Rectal smooth muscle tissue (tissue), 1 donor: ENCODE results near the gene PLEKHM3.
"Not testable (repeated sequence)": the region's sequence is repeated elsewhere in the genome, so short reads cannot be mapped to it uniquely, and the experiment has no call there.

ENCODE experiments used
- H3K27ac ChIP-seq: one replicate; pipeline ENCODE4 v1.7.0; 2013; ENCODE audit warnings: low read depth, low read length, inconsistent platforms
- H3K27me3 ChIP-seq: one replicate; pipeline ENCODE4 v1.7.0; 2013; ENCODE audit warnings: low read length; ENCODE audit not compliant: control insufficient read depth, insufficient read depth
- H3K36me3 ChIP-seq: one replicate; pipeline ENCODE4 v1.7.0; 2013; ENCODE audit warnings: low read length; ENCODE audit not compliant: control insufficient read depth, insufficient read depth
- H3K4me1 ChIP-seq: one replicate; pipeline ENCODE4 v1.7.0; 2013; ENCODE audit warnings: low read length; ENCODE audit not compliant: control insufficient read depth, insufficient read depth
- H3K4me3 ChIP-seq: one replicate; pipeline ENCODE4 v1.7.0; 2013; ENCODE audit warnings: low read length
- H3K9ac ChIP-seq: one replicate; pipeline ENCODE4 v1.7.0; 2013; ENCODE audit warnings: low read length

Gene PLEKHM3

GRCh38 chr2:207950761-207951114 lies 74.6 kb downstream of the PLEKHM3 start:
- H3K36me3 ChIP-seq, result no peaks in the 10 kb centered on the region
- H3K9ac ChIP-seq, result no peak overlapping the region
- H3K27me3 ChIP-seq, result no peaks in the 10 kb centered on the region
- H3K27ac ChIP-seq, result no peak overlapping the region
- H3K4me3 ChIP-seq, result no peak overlapping the region
- no peaks in the 10 kb centered on the region for H3K4me1 ChIP-seq

DNA sequence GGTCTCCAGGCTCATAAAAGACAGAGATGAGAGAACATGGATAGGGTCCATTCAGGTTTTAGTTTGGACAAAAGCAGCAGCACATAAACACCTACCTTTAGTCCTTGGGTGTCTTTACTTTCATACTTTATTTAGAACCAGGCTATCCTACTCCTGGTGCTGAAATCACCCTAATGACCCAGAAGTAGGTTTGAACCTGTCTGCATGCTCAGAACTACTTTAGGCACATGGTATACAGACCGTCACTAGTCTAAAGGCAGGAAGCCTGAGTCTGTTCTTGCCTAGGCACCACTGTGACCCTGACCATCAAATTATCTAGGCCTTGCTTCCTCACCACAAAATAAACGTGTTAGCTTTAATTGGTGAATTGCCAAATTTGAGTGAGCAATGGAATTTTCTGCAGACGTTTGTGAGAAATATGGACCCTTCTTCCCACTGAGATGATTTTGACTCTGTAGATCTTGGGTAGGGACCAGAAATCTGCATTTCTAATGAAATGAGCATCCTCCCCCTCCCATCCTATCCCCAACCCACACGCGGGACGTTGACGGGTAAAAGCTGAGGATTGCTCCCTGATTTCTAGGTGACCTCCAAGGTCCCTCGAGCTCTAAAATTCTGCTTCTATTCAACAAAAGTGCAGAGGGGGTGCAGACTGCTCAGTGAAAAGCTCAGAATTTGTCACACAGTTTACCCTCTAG lies 75.1 kb downstream of the PLEKHM3 start:
- Histone ChIP-seq H3K4me1 (no peaks in the 10 kb centered on the region), H3K9ac (no peak overlapping the region), H3K27ac (no peak overlapping the region), H3K4me3 (no peak overlapping the region), H3K36me3 (no peaks in the 10 kb centered on the region), H3K27me3 (no peaks in the 10 kb centered on the region)

- H3K4me1 ChIP-seq, H3K4me3 ChIP-seq, H3K27me3 ChIP-seq, H3K36me3 ChIP-seq, H3K27ac ChIP-seq, H3K9ac ChIP-seq: not testable (repeated sequence)
These were observed 76.1 kb downstream of the PLEKHM3 start for GRCh38 chr2:207949245-207949644.

GRCh38 chr2:207944979-207945600 lies 80.2 kb downstream of the PLEKHM3 start:
- Histone ChIP-seq H3K4me3 (no peak overlapping the region), H3K9ac (no peak overlapping the region), H3K27ac (no peak overlapping the region), H3K4me1 (no peaks in the 10 kb centered on the region), H3K36me3 (peaks cover 3% of the 10 kb centered on the region), H3K27me3 (no peaks in the 10 kb centered on the region)

DNA sequence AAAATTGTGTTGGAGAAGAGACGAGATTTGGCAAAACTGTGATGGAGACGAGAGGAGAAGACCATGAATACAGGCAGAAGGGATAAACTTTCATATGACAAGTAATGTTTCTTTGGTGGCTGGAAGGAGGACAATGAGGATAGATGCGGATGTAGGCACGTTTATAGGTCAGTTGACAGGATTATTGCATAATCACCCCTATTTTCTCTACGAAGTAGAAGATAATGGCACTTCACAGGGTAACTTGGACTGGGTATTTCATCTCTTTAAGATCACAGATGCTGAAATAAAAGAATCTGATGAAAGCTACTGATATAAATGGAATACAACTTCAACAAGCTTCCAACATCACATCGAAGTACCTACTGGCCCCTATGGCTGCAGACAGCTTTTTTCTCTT lies 81.0 kb downstream of the PLEKHM3 start:
- peaks cover 3% of the 10 kb centered on the region for H3K36me3 ChIP-seq
- H3K9ac ChIP-seq, result no peak overlapping the region
- H3K4me1 ChIP-seq, result no peaks in the 10 kb centered on the region
- H3K4me3 ChIP-seq, result no peak overlapping the region
- H3K27me3 ChIP-seq, result no peaks in the 10 kb centered on the region
- H3K27ac ChIP-seq, result no peak overlapping the region

DNA sequence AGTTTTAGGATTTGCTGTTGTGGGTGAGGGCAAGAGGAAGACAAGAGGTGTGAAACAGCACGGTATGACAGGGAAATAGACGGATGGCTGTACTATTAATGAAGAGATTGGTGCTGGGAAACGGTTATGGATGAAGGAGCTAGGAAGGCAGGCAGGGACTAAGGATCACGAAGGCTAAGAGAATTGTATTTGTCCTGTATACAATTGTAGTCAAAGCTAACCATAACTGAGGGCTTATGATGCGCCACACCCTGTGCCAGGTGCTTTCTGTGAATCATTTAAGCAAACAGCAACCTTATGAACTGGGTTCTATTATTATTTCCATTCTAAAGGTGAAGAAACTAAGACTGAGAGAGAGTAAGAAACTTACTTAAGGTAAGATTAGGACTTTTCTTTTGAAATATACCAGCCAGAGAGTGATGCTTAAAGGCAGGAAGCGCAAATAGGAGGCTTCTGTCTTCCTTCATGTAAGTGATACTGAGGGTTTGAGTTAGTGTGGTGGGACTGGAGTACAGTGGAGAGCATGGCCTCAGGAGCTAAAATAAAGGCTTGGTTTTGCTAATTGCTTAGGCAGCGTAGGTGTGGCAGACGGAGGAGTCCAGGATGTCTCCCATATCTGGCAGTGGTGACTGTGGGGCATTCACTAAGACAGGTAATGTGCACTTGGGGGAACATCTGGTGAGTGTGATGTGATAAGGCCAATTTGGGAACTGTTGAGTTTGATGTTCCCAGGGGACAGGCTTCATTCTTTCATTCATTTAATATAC lies 85.8 kb downstream of the PLEKHM3 start:
- Histone ChIP-seq H3K4me1 (no peaks in the 10 kb centered on the region), H3K4me3 (no peak overlapping the region), H3K27me3 (no peaks in the 10 kb centered on the region), H3K27ac (no peak overlapping the region), H3K36me3 (peaks cover 3% of the 10 kb centered on the region), H3K9ac (no peak overlapping the region)

GRCh38 chr2:207938886-207939285 lies 86.4 kb downstream of the PLEKHM3 start:
- no peak overlapping the region for H3K9ac ChIP-seq
- H3K4me3 ChIP-seq, result no peak overlapping the region
- no peaks in the 10 kb centered on the region for H3K4me1 ChIP-seq
- no peaks in the 10 kb centered on the region for H3K36me3 ChIP-seq
- H3K27me3 ChIP-seq, result no peaks in the 10 kb centered on the region
- H3K27ac ChIP-seq, result no peak overlapping the region

DNA sequence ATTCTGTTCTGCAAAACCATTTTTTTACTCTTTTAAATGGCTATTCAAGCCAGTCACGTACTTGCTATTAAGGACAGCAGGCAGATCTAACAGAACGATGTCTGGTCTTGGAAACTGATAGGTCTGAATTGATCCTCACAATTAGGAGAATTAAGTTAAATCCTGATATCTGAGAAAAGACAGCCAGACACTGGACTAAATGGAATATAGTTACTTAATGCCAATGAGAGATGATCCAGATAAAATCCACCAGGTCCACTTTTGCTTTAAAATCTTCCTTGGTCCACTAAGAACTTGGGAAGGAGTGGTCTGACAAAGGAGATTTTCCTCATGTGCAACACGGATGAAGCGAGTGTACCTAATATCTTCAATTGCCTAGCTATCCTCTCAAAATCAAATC lies 86.9 kb downstream of the PLEKHM3 start:
- Histone ChIP-seq H3K27me3 (no peaks in the 10 kb centered on the region), H3K9ac (no peak overlapping the region), H3K36me3 (no peaks in the 10 kb centered on the region), H3K27ac (no peak overlapping the region), H3K4me1 (no peaks in the 10 kb centered on the region), H3K4me3 (no peak overlapping the region)

DNA sequence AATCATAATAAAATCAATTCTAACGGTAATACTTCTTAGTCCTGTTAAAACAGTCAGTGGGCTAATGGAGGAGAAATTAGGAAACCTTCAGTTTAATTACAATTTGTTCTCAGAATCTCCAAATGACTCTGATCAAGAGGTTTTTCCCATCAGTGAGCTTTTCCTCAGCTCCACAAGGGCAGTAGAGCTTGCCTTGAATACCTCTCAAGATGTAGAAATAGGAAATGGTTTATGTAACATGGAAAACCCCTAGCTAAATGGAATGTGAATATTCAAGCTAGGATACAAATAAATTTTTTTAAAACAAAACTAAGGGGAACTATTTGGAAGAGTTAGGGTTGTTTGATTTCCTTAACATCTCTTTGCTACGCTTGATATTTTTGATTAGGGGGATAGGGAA lies 87.5 kb downstream of the PLEKHM3 start:
- Histone ChIP-seq H3K4me1 (no peaks in the 10 kb centered on the region), H3K36me3 (no peaks in the 10 kb centered on the region), H3K27me3 (no peaks in the 10 kb centered on the region), H3K4me3 (no peak overlapping the region), H3K9ac (no peak overlapping the region), H3K27ac (no peak overlapping the region)

DNA sequence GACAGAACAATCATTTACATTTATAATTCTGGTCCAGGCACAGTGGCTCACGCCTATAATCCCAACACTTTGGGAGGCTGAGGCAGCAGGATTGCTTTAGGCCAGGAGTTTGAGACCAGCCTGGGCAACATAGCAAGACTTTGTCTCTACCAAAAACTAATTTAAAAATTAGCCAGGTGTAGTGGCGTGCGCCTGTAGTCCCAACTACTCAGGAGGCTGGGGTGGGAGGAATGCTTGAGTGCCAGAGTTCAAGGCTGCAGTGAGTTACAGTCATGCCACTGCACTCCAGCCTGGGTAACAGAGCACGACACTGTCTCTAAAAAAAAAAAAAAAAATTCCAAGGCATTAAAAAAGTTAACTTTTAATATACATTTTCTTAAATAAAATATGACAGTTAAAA lies 88.1 kb downstream of the PLEKHM3 start:
- Histone ChIP-seq H3K27ac (no peak overlapping the region), H3K36me3 (no peaks in the 10 kb centered on the region), H3K4me1 (no peaks in the 10 kb centered on the region), H3K27me3 (no peaks in the 10 kb centered on the region), H3K9ac (no peak overlapping the region), H3K4me3 (no peak overlapping the region)

GRCh38 chr2:207936380-207936779 lies 88.9 kb downstream of the PLEKHM3 start:
- Histone ChIP-seq H3K36me3 (no peaks in the 10 kb centered on the region), H3K9ac (no peak overlapping the region), H3K4me1 (no peaks in the 10 kb centered on the region)

GRCh38 chr2:207935991-207936370 lies 89.3 kb downstream of the PLEKHM3 start:
- Histone ChIP-seq H3K36me3 (no peaks in the 10 kb centered on the region), H3K4me3 (no peak overlapping the region), H3K27me3 (no peaks in the 10 kb centered on the region), H3K27ac (no peak overlapping the region), H3K4me1 (peaks cover under 1% of the 10 kb centered on the region), H3K9ac (no peak overlapping the region)

More at GRCh38 chr2:207936380-207936779, 88.9 kb downstream of the PLEKHM3 start:
- Histone ChIP-seq H3K27ac (no peak overlapping the region), H3K4me3 (no peak overlapping the region), H3K27me3 (no peaks in the 10 kb centered on the region)
